ENCODE data around the gene GPR25.

GPR25 gene

DNA sequence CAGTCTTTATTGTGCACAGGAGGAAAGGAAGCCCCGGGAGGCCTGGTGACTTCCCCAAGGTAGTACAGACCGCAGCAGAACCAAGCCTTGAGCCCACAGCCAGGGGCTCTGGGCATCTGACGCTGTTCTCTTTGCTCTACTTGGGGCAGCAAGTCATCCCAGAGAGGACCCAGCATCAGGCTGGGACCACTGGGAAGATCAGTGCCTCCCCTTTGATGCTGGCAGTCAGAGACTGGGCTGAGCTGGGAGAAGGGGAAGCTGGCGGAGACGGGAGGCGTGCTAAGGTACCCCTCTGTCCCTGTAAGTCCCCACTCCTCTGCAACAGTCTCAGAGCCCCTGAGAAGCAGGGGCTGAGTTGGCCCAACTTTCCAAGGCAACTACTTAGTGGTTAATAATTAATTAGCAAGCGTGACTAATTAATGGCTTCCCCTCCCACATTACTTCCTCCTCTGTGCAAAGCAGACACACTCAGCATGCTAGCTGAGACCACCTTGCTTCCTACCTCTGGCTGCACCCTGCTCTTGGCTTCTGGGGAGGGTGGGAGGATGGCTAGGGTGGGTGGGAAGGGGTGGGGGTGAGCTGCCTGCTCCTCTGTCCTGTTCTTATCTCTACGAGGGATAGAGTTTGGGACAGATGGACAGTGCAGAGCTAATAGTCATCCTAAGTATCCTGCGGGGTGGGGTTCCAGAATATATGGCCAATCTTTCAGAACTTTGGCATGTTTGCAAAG lies 23.2 kb downstream of the GPR25 start:
- Mint-ChIP-seq H3K27me3 (peaks cover 77% of the 10 kb centered on the region), H3K36me3 (ENCODE audit: low read depth) (no peaks in the 10 kb centered on the region), H3K4me1 (ENCODE audit: low read depth) (peaks cover 11% of the 10 kb centered on the region), H3K4me3 (no peak overlapping the region), H3K27ac (no peak overlapping the region), H3K9me3 (no peaks in the 10 kb centered on the region)
- DNase-seq, result no peak

- Mint-ChIP-seq H3K9me3 (no peaks in the 10 kb centered on the region), H3K27me3 (peaks cover 79% of the 10 kb centered on the region), H3K4me3 (no peak overlapping the region), H3K4me1 (ENCODE audit: low read depth) (peaks cover 7% of the 10 kb centered on the region), H3K27ac (no peak overlapping the region), H3K36me3 (ENCODE audit: low read depth) (no peaks in the 10 kb centered on the region)
- DNase-seq, result no peak
Measured at GRCh38 chr1:200896531-200897196, 23.9 kb downstream of the GPR25 start.

- Mint-ChIP-seq H3K9me3 (no peaks in the 10 kb centered on the region), H3K27ac (no peak overlapping the region), H3K4me1 (ENCODE audit: low read depth) (peaks cover under 1% of the 10 kb centered on the region), H3K4me3 (no peak overlapping the region), H3K27me3 (peaks cover 79% of the 10 kb centered on the region), H3K36me3 (ENCODE audit: low read depth) (no peaks in the 10 kb centered on the region)
- no peak for DNase-seq
Measured at GRCh38 chr1:200897259-200897658, 24.5 kb downstream of the GPR25 start.

GRCh38 chr1:200899015-200899386 lies 26.2 kb downstream of the GPR25 start:
- H3K4me1 Mint-ChIP-seq (ENCODE audit: low read depth), result no peaks in the 10 kb centered on the region
- no peak for DNase-seq
- no peak overlapping the region for H3K4me3 Mint-ChIP-seq
- H3K27me3 Mint-ChIP-seq, result peaks cover 70% of the 10 kb centered on the region
- no peaks in the 10 kb centered on the region for H3K36me3 Mint-ChIP-seq (ENCODE audit: low read depth)
- H3K27ac Mint-ChIP-seq, result no peak overlapping the region
- no peaks in the 10 kb centered on the region for H3K9me3 Mint-ChIP-seq

- Mint-ChIP-seq H3K27me3 (peaks cover 65% of the 10 kb centered on the region), H3K36me3 (ENCODE audit: low read depth) (no peaks in the 10 kb centered on the region), H3K27ac (no peak overlapping the region), H3K4me1 (ENCODE audit: low read depth) (no peaks in the 10 kb centered on the region), H3K4me3 (no peak overlapping the region), H3K9me3 (no peaks in the 10 kb centered on the region)
- no peak for DNase-seq
Measured at GRCh38 chr1:200899451-200899915, 26.7 kb downstream of the GPR25 start.

DNA sequence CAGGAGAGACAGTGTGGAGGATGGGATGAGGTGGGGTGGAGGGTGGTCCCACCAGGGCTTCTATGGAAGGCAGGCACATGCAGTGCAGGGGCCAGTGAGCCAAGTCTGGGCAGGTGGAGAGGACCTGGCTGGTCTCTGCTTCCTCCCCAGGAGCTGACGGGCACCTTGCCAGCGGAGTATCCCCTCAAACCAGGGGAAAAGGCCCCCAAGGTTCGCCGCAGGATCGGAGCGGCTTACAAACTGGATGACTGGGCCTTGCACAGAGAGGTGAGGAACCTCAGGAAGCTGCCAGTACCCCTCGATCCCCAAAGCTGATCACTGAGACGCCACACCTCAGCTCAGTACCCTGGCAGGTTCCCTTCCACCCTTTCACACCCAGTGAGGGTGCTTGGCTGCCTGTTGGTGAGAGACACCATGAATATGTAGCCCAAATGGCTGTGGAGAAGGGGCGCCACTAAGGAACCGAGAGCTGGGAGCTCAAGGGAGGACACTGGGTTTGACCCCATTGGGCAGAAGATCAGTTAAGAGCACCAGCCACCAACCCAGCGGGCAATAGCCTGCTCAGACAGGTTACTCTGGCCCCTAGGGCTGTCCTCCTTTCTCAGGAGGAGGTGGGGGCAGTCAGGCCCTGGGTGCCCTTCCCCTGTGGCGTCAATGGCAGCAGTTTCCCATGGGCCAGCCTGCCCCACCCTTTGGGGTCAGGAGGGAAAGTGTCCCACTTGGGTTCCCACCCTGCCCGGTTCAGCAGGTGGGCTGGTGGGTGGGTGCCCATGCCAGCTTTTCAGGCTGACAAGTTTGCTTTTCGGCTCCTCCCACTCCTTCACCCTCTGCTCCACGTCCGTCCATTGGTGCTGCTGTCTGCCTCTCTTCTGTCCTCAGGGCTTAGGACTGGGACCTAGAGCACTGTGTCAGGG lies 27.4 kb downstream of the GPR25 start:
- DNase-seq, result no peak
- Mint-ChIP-seq H3K4me3 (no peak overlapping the region), H3K27ac (no peak overlapping the region), H3K9me3 (no peaks in the 10 kb centered on the region), H3K36me3 (ENCODE audit: low read depth) (no peaks in the 10 kb centered on the region), H3K4me1 (ENCODE audit: low read depth) (peaks cover 6% of the 10 kb centered on the region), H3K27me3 (peaks cover 59% of the 10 kb centered on the region)

GRCh38 chr1:200900877-200901276 lies 28.1 kb downstream of the GPR25 start:
- DNase-seq, result no peak
- H3K9me3 Mint-ChIP-seq, result no peaks in the 10 kb centered on the region
- H3K27me3 Mint-ChIP-seq, result peaks cover 57% of the 10 kb centered on the region
- no peak overlapping the region for H3K4me3 Mint-ChIP-seq
- H3K27ac Mint-ChIP-seq, result no peak overlapping the region
- H3K36me3 Mint-ChIP-seq (ENCODE audit: low read depth), result no peaks in the 10 kb centered on the region
- H3K4me1 Mint-ChIP-seq (ENCODE audit: low read depth), result peaks cover 11% of the 10 kb centered on the region

- Mint-ChIP-seq H3K36me3 (ENCODE audit: low read depth) (no peaks in the 10 kb centered on the region), H3K27me3 (peaks cover 55% of the 10 kb centered on the region), H3K4me3 (no peak overlapping the region), H3K9me3 (no peaks in the 10 kb centered on the region), H3K4me1 (ENCODE audit: low read depth) (peaks cover 15% of the 10 kb centered on the region), H3K27ac (no peak overlapping the region)
- no peak for DNase-seq
Measured at GRCh38 chr1:200901350-200901749, 28.6 kb downstream of the GPR25 start.

GRCh38 chr1:200901796-200902444 lies 29.1 kb downstream of the GPR25 start:
- no peak for DNase-seq
- Mint-ChIP-seq H3K4me1 (ENCODE audit: low read depth) (peaks cover 19% of the 10 kb centered on the region), H3K4me3 (no peak overlapping the region), H3K9me3 (no peaks in the 10 kb centered on the region), H3K27ac (no peak overlapping the region), H3K27me3 (peaks cover 57% of the 10 kb centered on the region), H3K36me3 (ENCODE audit: low read depth) (no peaks in the 10 kb centered on the region)

- Mint-ChIP-seq H3K27me3 (peaks cover 52% of the 10 kb centered on the region), H3K9me3 (no peaks in the 10 kb centered on the region), H3K4me1 (ENCODE audit: low read depth) (peaks cover 26% of the 10 kb centered on the region), H3K27ac (no peak overlapping the region), H3K36me3 (ENCODE audit: low read depth) (no peaks in the 10 kb centered on the region), H3K4me3 (no peak overlapping the region)
- DNase-seq, result no peak
Measured at GRCh38 chr1:200903793-200904192, 31.0 kb downstream of the GPR25 start.

GRCh38 chr1:200904772-200905171 lies 32.0 kb downstream of the GPR25 start:
- no peak overlapping the region for H3K27ac Mint-ChIP-seq
- no peaks in the 10 kb centered on the region for H3K9me3 Mint-ChIP-seq
- peaks cover 26% of the 10 kb centered on the region for H3K4me1 Mint-ChIP-seq (ENCODE audit: low read depth)
- no peaks in the 10 kb centered on the region for H3K36me3 Mint-ChIP-seq (ENCODE audit: low read depth)
- no peak overlapping the region for H3K4me3 Mint-ChIP-seq
- no peak for DNase-seq
- peaks cover 52% of the 10 kb centered on the region for H3K27me3 Mint-ChIP-seq

DNA sequence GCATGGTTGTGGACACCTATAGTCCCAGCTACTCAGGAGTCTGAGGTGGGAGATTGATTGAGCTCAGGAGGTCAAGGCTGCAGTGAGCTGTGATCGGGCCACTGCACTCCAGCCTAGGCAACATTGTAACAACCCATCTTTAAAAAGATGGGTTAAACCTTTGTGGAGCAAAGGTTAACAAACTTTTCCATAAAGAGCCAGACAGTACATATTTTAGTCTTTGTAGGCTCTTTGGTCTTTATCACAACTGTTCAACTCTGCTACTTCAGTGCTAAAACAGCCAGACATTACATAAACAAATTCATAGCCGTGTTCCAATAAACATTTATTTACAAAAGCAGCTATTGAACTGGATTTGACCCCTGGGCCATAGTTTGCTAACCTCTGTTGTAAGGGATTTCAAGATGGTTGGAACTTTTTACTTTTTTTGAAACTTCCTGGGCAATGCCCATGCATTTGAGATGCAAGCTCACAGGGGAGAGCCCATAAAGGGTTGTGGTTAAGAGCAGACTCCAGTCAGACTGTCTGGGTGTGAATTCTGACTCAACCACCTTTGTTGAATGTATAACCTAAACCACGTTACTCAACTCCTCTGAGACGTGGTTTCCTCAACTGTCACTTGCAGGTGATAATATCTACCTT lies 32.8 kb downstream of the GPR25 start:
- H3K4me1 Mint-ChIP-seq (ENCODE audit: low read depth), result peaks cover 26% of the 10 kb centered on the region
- H3K27ac Mint-ChIP-seq, result no peak overlapping the region
- peaks cover 57% of the 10 kb centered on the region for H3K27me3 Mint-ChIP-seq
- no peaks in the 10 kb centered on the region for H3K9me3 Mint-ChIP-seq
- H3K4me3 Mint-ChIP-seq, result no peak overlapping the region
- H3K36me3 Mint-ChIP-seq (ENCODE audit: low read depth), result no peaks in the 10 kb centered on the region
- DNase-seq, result no peak

DNA sequence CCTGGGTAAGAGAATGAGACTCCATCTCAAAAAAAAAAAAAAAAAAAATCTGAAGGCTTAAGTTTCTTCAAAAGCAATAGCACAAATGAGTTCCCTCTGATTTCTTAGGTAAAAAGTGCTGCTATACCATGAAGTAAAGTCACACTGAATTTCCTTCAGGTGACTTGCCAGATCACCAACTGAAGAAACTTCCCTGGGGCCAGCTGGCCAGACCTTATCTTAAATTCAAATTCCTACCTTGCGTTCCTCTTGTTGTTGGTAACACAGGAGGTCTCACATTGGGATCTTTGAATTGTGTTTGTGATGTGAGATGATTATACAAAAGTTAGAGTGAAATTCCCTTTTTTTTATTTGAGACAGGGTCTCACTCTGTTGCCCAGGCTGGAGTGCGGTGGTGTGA lies 33.7 kb downstream of the GPR25 start:
- Mint-ChIP-seq H3K9me3 (no peaks in the 10 kb centered on the region), H3K4me1 (ENCODE audit: low read depth) (peaks cover 26% of the 10 kb centered on the region), H3K27ac (no peak overlapping the region), H3K36me3 (ENCODE audit: low read depth) (no peaks in the 10 kb centered on the region), H3K4me3 (no peak overlapping the region), H3K27me3 (peaks cover 52% of the 10 kb centered on the region)
- no peak for DNase-seq

DNA sequence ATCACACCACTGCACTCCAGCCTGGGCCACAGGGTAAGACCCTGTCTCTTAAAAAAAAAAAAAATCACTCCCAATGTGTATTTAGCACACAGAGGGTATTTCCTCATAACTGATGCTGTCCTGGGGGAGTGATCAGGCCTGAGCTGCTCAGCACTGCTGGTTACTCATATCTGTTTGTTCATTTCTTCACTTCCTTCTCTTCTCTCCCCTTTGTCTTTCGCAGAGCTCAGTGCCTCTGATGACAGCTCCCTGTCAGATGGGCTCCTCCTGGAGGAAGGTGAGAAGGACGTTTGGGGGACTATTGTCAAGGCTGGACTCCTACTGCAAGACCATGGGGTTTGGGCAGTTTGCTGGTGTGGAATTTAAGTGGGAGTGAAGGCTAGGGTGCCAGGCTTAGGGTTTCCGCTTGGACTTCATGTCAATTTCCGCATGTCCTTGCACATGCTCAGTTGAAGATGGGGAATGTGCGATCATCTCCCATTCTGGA lies 34.9 kb downstream of the GPR25 start:
- Mint-ChIP-seq H3K9me3 (no peaks in the 10 kb centered on the region), H3K4me1 (ENCODE audit: low read depth) (peaks cover 26% of the 10 kb centered on the region), H3K27me3 (peaks cover 43% of the 10 kb centered on the region), H3K4me3 (no peak overlapping the region), H3K27ac (no peak overlapping the region), H3K36me3 (ENCODE audit: low read depth) (no peaks in the 10 kb centered on the region)
- no peak for DNase-seq

Data from activated T-cell treated with anti-CD3 and anti-CD28 coated beads, Interleukin-2, amount 50 U/mL, for 24 hours (primary cell).